Stimulated activated CD4-positive, alpha-beta T cell treated with anti-CD3 and anti-CD28 coated beads, Interleukin-1b, Interleukin-23, amount 100 ng/mL, for 4 hours (primary cell): ENCODE results near the gene NLRC4.
"Not testable (repeated sequence)": the region's sequence is repeated elsewhere in the genome, so short reads cannot be mapped to it uniquely, and the experiment has no call there.

Experiments
- DNase-seq, 2 donors: peaks; one replicate each; pipeline ENCODE4 v3.0.0-alpha.2; 2020; ENCODE audit warnings: low read depth in 2 of 2

The NLRC4 gene, protein sequence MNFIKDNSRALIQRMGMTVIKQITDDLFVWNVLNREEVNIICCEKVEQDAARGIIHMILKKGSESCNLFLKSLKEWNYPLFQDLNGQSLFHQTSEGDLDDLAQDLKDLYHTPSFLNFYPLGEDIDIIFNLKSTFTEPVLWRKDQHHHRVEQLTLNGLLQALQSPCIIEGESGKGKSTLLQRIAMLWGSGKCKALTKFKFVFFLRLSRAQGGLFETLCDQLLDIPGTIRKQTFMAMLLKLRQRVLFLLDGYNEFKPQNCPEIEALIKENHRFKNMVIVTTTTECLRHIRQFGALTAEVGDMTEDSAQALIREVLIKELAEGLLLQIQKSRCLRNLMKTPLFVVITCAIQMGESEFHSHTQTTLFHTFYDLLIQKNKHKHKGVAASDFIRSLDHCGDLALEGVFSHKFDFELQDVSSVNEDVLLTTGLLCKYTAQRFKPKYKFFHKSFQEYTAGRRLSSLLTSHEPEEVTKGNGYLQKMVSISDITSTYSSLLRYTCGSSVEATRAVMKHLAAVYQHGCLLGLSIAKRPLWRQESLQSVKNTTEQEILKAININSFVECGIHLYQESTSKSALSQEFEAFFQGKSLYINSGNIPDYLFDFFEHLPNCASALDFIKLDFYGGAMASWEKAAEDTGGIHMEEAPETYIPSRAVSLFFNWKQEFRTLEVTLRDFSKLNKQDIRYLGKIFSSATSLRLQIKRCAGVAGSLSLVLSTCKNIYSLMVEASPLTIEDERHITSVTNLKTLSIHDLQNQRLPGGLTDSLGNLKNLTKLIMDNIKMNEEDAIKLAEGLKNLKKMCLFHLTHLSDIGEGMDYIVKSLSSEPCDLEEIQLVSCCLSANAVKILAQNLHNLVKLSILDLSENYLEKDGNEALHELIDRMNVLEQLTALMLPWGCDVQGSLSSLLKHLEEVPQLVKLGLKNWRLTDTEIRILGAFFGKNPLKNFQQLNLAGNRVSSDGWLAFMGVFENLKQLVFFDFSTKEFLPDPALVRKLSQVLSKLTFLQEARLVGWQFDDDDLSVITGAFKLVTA

GRCh38 chr2:32264422-32265105 is at the start of gene NLRC4:
TSS of gene NLRC4 (minus strand) at chr2:32264886. CDS start at chr2:32256775, 8,111 bp downstream.
- DNase-seq: no peak

DNA sequence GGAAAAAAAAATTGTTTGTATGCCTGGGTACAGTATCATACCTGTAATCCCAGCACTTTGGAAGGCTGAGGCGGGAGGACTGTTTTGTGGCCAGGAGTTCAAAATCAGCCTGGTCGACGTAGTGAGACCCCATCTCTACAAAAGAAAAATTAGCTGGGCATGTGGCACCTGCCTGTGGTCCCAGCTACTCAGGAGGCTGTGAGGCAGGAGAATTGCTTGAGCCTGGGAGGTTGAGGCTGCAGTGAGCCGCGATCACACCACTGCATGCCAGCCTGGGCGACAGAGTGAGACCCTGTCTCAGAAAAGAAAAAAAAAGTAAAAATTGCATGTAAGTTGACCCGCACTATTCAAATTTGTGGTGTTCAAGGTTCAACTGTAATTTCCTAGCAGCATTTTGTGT is 45.9 kb upstream of the NLRC4 start:
- DNase-seq: no peak

- not testable (repeated sequence) for DNase-seq
Observed at GRCh38 chr2:32293966-32294562, 29.4 kb upstream of the NLRC4 start.

DNA sequence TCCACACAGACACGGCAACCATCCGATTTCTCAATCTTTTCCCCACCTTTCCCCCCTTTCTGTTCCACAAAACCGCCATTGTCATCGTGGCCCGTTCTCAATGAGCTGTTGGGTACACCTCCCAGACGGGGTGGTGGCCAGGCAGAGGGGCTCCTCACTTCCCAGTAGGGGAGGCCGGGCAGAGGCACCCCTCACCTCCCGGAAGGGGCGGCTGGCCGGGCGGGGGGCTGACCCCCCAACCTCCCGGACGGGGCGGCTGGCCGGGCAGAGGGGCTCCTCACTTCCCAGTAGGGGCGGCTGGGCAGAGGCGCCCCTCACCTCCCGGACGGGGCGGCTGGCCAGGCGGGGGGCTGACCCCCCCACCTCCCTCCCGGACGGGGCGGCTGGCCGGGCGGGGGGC is 28.8 kb upstream of the NLRC4 start:
- not testable (repeated sequence) for DNase-seq

GRCh38 chr2:32291746-32292145 is 27.1 kb upstream of the NLRC4 start:
- no peak for DNase-seq

- no peak for DNase-seq
Observed at GRCh38 chr2:32290000-32290339, 25.3 kb upstream of the NLRC4 start.

- no peak for DNase-seq
Observed at GRCh38 chr2:32289165-32289999, 24.7 kb upstream of the NLRC4 start.

GRCh38 chr2:32284321-32284720 is 19.6 kb upstream of the NLRC4 start:
- no peak for DNase-seq

GRCh38 chr2:32278478-32278853 is 13.8 kb upstream of the NLRC4 start:
- DNase-seq: no peak

GRCh38 chr2:32277674-32278477 is 13.2 kb upstream of the NLRC4 start, which contains the start of gene YIPF4:
TSS of gene YIPF4 (plus strand) at chr2:32277904. CDS start at chr2:32278156, 252 bp downstream.
- DNase-seq: peak; percentile 76 to 83

- no peak for DNase-seq
Observed at GRCh38 chr2:32277363-32277673, 12.6 kb upstream of the NLRC4 start.

GRCh38 chr2:32275790-32276189 is 11.1 kb upstream of the NLRC4 start:
- not testable (repeated sequence) for DNase-seq

GRCh38 chr2:32274289-32274688 is 9.6 kb upstream of the NLRC4 start:
- DNase-seq: no peak

DNA sequence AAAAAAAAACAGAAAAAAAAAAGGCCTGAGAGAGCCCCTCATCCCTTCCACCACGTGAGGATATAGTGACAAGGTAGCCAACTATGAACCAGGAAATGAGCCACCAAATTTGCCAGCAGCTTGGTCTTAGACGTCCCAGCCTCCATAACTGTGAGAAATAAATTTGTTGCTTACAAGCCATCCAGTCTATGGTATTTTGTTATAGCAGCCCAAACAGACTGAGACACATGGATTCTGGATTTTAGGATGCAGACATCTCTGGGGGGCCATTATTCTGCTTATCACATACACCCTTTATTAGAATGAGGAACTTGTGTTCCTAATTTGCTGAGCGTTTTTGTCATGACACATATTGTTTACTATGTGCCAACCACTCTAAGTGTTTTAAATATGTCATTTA is 7.6 kb upstream of the NLRC4 start:
- no peak for DNase-seq

DNA sequence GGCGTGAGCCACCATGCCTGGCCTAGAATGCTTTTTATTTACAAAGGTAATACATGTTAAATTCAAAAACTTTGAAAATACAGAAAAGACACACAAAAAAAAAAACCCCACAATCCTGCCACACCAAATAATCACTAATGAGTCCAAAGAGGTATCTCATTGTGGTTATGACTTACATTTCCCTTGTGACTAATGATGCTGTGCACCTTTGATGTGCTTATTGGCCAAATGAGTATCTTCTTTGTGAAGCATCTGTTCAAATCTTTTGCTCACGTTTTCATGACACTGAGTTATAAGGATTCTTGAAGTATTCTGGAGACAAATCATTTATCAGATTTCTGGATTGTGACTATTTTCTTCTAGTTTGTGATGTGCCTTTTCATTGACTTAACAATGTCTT is 6.4 kb upstream of the NLRC4 start:
- DNase-seq: no peak

GRCh38 chr2:32262105-32262504 is 2.6 kb downstream of the NLRC4 start:
- DNase-seq: no peak

DNA sequence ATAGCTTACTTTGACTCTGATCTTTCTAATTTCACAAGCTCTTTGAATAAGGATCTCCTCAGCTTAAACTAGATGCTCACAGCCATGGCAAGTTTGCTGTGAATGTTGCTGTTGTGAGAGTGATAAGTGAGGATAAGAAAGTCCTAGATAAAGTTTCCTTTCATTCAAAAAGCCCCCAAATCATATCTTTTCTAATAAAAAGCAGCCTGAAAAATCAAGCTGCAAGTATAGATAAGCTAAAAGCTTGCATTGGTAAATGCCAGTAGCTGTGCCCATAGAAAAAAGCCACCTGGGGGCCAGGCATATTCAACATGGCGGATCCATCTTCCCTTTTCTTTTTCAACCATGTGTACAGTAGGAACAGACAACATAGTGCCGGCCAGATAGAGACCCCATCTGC is 4.3 kb downstream of the NLRC4 start:
- no peak for DNase-seq

- DNase-seq: no peak
Observed at GRCh38 chr2:32258242-32258641, 6.4 kb downstream of the NLRC4 start.

DNA sequence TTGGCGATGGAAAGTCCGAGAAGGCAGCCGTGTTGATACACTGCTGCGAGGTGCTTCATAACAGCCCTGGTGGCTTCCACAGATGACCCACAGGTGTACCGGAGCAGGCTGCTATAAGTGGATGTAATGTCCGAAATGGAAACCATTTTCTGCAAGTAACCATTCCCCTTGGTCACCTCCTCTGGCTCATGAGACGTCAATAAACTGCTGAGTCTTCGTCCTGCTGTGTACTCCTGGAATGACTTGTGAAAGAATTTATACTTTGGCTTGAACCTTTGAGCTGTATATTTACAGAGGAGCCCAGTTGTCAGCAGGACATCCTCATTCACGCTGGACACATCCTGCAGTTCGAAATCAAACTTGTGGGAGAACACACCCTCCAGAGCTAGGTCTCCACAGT is 14.4 kb downstream of the NLRC4 start:
- no peak for DNase-seq

DNA sequence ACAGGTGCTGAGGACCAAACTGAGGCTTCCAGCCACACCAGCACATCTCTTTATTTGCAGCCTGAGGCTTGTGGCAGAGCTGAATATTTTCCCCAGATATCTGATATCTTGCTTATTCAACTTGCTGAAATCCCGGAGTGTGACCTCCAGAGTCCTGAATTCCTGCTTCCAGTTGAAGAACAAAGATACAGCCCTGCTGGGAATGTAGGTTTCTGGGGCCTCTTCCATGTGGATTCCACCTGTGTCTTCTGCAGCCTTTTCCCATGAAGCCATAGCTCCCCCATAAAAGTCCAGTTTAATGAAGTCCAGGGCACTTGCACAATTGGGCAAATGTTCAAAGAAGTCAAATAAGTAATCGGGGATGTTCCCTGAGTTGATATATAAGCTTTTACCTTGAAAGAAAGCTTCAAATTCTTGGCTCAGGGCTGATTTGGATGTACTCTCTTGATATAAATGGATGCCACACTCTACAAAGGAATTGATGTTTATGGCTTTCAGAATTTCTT is 14.9 kb downstream of the NLRC4 start:
- no peak for DNase-seq
